ENCODE results near the gene CCDC60.

DNA sequence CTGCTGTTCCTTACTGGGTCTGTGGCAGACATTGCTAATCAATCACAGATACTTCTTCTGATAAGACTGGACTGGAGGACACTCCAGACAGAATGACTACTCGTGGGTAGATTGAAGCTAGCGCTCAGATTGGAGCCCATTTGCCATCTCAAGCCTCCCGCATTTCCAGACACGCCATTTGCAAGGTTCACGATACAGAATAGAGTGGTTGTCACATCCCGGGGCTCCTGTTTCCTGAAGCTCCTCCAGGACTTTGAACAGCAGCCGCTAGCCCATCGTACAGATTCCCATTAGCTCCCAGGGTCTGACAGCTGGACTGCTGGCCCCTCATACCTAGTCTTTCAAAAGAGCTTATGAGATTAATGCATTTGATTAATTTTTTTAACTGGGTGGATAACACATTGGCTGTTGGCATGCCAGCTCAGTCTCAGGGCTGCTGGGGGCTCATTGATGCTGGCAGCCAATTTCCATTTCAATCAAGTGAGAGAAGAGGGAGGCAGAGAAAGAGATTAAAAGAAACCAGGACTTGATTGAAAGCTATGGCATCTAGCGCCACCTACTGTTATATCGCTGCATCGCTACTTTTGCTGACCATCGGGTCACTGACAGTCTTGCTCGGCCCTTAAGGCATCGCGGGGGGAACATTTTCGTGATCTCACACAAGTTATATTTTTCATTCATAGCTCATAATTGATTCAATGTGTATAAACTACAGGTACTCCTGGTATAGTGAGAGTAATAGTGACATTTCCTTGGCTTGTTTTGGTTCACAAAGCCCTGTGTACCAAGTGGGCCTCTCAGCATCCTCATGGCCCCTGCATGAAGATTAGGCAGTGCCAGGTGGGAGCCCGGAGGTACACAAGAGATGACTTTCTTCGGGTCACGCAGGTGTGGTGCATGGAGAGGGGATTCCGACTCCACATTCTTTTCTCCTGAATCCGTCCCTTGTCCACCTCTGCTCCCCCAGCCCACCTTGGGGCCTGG, 78.6 kb downstream of the CCDC60 start:
- TF ChIP-seq TAF1 (IDR thresholded peaks at IDR 0.05; ENCODE audit: low read depth, low read length) (no peak), POLR2A (IDR thresholded peaks at IDR 0.05; ENCODE audit: low read depth, low read length) (no peak)

Data from GM12891 (cell line).